Transverse colon (tissue), 3 donors: Measurements from ENCODE around the gene RBBP8.

ENCODE experiments used
- EP300 ChIP-seq: sonication (generic); formaldehyde crosslinking; IDR thresholded peaks from one replicate; pipeline ENCODE4 v1.6.1; 2017; ENCODE audit warnings: antibody characterized with exemption, low read depth
- POLR2A ChIP-seq: fragments of 450-650 bp; IDR thresholded peaks from one replicate; pipeline ENCODE4 v1.6.1; 2016; ENCODE audit warnings: antibody characterized with exemption, mild to moderate bottlenecking, moderate library complexity
- POLR2AphosphoS5 ChIP-seq, 3 donors: sonication (generic); formaldehyde crosslinking; IDR thresholded peaks; one replicate each; pipeline ENCODE4 v1.6.1; 2016; ENCODE audit warnings: antibody characterized with exemption in 3 of 3

DNA sequence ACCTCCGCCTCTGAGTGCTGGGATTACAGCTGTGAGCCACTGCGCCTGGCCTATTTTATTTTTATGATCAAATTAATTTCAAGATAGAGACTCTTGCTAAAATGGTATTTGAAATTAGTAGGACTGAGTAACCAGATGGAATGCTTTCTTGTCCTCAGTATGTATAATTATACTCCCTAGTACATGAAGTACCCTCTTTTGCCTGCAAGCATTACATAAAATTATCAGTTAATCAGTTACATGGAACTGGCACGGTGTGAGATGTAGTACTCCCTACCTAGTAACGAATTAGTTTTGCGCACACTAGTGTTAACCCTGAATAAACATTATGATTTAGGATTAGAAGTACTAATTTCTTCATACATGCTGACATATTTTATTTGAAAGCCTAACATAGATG lies 41.6 kb downstream of the RBBP8 start:
- TF ChIP-seq EP300 (no peak), POLR2A (no peak), POLR2AphosphoS5 (IDR thresholded peaks at IDR 0.05) (no peak)
